ENCODE data around the gene TMEM116. TPM values are rescaled to one million over a fixed set of nuclear protein-coding genes. Genes with fewer than 3 reads are reported as not detected.

Gene TMEM116
- total RNA-seq, 1 donor, result 20.4 TPM

- no peak for TF ChIP-seq CTCF (IDR thresholded peaks at IDR 0.05; ENCODE audit: insufficient read depth, low read length)
- H3K4me3 ChIP-seq (ENCODE audit: low read depth, low read length), result no peak overlapping the region
- no peak for DNase-seq (ENCODE audit: low read depth)
Observed at GRCh38 chr12:111925171-111925570, 87.8 kb downstream of the TMEM116 start.

- no peak overlapping the region for H3K4me3 ChIP-seq (ENCODE audit: low read depth, low read length)
- no peak for DNase-seq (ENCODE audit: low read depth)
- TF ChIP-seq CTCF (IDR thresholded peaks at IDR 0.05; ENCODE audit: insufficient read depth, low read length), result no peak
Observed at GRCh38 chr12:111907740-111908139, 105.2 kb downstream of the TMEM116 start.

- DNase-seq (ENCODE audit: low read depth), result no peak
- H3K4me3 ChIP-seq (ENCODE audit: low read depth, low read length), result no peak overlapping the region
- no peak for TF ChIP-seq CTCF (IDR thresholded peaks at IDR 0.05; ENCODE audit: insufficient read depth, low read length)
Observed at GRCh38 chr12:111905502-111905901, 107.5 kb downstream of the TMEM116 start.

GRCh38 chr12:111904446-111904975 lies 108.5 kb downstream of the TMEM116 start:
- no peak for DNase-seq (ENCODE audit: low read depth)
- no peak for TF ChIP-seq CTCF (IDR thresholded peaks at IDR 0.05; ENCODE audit: insufficient read depth, low read length)
- no peak overlapping the region for H3K4me3 ChIP-seq (ENCODE audit: low read depth, low read length)

GRCh38 chr12:111901182-111901581 lies 111.8 kb downstream of the TMEM116 start:
- TF ChIP-seq CTCF (IDR thresholded peaks at IDR 0.05; ENCODE audit: insufficient read depth, low read length), result no peak
- DNase-seq (ENCODE audit: low read depth), result no peak
- no peak overlapping the region for H3K4me3 ChIP-seq (ENCODE audit: low read depth, low read length)

- no peak for TF ChIP-seq CTCF (IDR thresholded peaks at IDR 0.05; ENCODE audit: insufficient read depth, low read length)
- no peak for DNase-seq (ENCODE audit: low read depth)
- H3K4me3 ChIP-seq (ENCODE audit: low read depth, low read length), result no peak overlapping the region
Observed at GRCh38 chr12:111894556-111894955, 118.4 kb downstream of the TMEM116 start.

- no peak for TF ChIP-seq CTCF (IDR thresholded peaks at IDR 0.05; ENCODE audit: insufficient read depth, low read length)
- no peak overlapping the region for H3K4me3 ChIP-seq (ENCODE audit: low read depth, low read length)
- DNase-seq (ENCODE audit: low read depth), result no peak
Observed at GRCh38 chr12:111893287-111893686, 119.7 kb downstream of the TMEM116 start.

All from fibroblast of the aortic adventitia (primary cell).